ENCODE results near the gene CREBBP. TPM values are rescaled to one million over a fixed set of nuclear protein-coding genes. Genes with fewer than 3 reads are reported as not detected.

The CREBBP gene
- total RNA-seq, 3 donors from 2014 or later: 57.9 to 107 (median 81.6) TPM

DNA sequence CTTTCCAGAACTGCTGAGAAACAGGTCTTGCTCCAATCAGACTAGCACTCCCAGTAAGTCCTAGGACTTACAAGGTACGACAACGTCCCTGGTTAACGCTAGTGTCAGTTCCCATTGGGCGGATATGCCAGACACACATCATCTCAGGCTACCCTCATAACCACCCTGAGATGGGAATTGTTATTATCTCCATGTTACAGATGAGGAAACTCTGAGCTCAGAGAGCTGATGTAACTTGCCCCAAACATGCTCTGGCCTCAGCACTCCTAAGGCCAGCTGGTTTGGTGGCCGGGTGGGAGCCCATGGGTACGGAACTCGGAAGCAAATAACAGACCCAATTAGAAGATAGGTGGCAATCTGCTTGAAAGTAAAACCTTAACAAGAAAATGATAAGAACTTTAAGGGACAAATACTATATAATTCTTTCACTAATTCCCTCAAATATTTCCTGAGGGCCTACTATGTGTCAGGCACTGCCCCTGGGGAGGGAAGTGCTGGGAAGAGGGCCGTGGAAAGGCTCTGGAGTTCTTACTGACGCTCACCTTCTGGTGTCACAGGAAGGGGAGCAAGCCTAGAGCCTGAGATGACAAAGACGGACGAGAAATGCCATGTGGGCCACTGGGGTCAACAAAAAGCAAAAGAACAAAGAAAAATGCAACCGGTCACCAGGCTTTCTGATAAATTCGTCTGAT lies 6.9 kb downstream of the CREBBP start:
- Histone ChIP-seq H3K4me1 (ENCODE audit: low read depth) (peaks cover 61% of the 10 kb centered on the region), H3K9me3 (no peaks in the 10 kb centered on the region), H3K4me3 (no peak overlapping the region), H3K36me3 (ENCODE audit: low read depth) (no peaks in the 10 kb centered on the region)
- TF ChIP-seq, protein P1, sequence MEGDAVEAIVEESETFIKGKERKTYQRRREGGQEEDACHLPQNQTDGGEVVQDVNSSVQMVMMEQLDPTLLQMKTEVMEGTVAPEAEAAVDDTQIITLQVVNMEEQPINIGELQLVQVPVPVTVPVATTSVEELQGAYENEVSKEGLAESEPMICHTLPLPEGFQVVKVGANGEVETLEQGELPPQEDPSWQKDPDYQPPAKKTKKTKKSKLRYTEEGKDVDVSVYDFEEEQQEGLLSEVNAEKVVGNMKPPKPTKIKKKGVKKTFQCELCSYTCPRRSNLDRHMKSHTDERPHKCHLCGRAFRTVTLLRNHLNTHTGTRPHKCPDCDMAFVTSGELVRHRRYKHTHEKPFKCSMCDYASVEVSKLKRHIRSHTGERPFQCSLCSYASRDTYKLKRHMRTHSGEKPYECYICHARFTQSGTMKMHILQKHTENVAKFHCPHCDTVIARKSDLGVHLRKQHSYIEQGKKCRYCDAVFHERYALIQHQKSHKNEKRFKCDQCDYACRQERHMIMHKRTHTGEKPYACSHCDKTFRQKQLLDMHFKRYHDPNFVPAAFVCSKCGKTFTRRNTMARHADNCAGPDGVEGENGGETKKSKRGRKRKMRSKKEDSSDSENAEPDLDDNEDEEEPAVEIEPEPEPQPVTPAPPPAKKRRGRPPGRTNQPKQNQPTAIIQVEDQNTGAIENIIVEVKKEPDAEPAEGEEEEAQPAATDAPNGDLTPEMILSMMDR (IDR thresholded peaks at IDR 0.05): no peak
- DNase-seq: no peak
- intact Hi-C loops (cut with DNase I, micrococcal nuclease): loop anchor here in 1 of 2 donors (10.0 kb wide), 1 partner anchor 179 kb away; no protein-coding TSS in a partner anchor
- ATAC-seq: no peak

DNA sequence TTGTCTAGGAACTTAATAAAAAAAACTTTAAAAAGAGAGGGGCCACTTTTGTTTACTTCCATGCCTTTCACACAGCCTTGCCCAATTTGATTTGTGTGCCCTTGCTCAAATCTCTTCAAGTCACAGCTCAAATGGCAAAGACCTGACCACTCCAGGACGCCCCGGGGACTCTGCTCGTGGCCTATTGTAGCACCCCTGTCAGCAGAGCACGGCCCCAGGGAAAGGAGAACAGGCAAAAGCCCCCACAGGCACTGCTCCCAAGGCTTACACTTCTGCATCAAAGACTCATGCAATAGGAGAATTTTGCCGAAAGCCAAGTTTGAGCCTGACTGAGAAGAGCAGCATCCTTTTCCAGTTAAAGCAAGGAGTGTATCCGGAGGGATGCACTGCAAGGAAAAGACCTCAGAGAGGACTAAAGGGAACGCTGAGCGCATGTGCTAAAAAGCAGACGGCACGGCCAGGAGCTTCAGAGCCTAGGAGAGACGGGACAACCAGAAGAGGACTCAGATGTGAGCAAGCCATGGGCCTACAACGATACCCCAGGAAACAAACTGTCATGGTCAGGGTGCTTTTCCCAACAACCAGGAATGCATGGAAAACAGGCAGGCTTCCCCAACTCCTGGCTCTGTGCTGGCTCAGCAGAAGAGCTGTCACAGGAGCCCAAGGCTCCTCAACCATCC lies 8.2 kb downstream of the CREBBP start:
- intact Hi-C loops (cut with DNase I, micrococcal nuclease): loop anchor here in 1 of 2 donors (10.0 kb wide), 1 partner anchor 178 kb away; no protein-coding TSS in a partner anchor
- H3K36me3 ChIP-seq (ENCODE audit: low read depth): no peaks in the 10 kb centered on the region
- H3K9me3 ChIP-seq: no peaks in the 10 kb centered on the region
- peaks cover 55% of the 10 kb centered on the region for H3K4me1 ChIP-seq (ENCODE audit: low read depth)
- no peak for DNase-seq
- ATAC-seq: no peak
- TF ChIP-seq, protein P1 (IDR thresholded peaks at IDR 0.05): no peak
- H3K4me3 ChIP-seq: no peak overlapping the region

DNA sequence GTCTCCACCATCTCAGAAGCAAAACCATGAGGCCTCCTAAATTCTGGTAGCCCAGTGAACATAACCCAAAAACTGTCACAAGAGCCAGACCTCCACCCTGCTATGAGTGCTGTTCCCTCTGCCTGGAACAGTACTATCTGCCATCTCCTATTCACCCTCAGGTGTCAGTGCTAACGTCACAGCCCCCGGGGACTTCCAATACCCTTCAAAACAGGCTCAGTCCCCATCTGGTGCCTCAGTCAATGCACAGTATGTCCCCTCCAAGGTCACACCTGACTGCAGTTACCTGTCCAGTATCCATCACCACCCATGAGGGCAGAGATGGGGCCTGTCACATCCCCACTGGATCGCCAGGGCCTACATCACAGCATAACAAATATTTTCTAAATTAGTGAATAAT lies 11.5 kb downstream of the CREBBP start:
- no peak for ATAC-seq
- intact Hi-C loops (cut with DNase I, micrococcal nuclease): no loop called here

DNA sequence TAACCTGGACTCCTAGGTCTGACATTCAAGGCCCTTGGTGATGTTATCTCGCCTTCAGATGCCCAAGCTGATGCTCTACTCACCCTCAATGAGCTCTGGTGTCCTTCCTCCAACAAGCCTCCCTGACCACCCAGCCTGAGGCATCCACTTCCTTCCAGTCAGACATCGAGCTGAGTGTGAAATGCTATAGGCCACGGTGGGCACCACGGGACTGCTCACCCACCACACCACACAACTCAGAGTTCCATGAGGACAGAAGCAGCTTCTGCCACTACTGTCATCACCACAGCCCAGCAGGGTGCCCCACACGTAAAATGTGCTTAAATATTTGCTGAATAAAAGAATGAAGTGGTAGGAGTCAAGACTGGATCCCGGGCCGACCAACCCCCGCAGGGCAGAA lies 12.0 kb downstream of the CREBBP start:
- intact Hi-C loops (cut with DNase I, micrococcal nuclease): no loop called here
- H3K36me3 ChIP-seq (ENCODE audit: low read depth): no peaks in the 10 kb centered on the region
- H3K4me3 ChIP-seq: no peak overlapping the region
- TF ChIP-seq, protein P1 (IDR thresholded peaks at IDR 0.05): no peak
- DNase-seq (no peak), ATAC-seq (no peak)
- H3K4me1 ChIP-seq (ENCODE audit: low read depth): peaks cover 48% of the 10 kb centered on the region
- no peaks in the 10 kb centered on the region for H3K9me3 ChIP-seq

More for the DNA sequence above, 11.5 kb downstream of the CREBBP start:
- H3K9me3 ChIP-seq: no peaks in the 10 kb centered on the region
- no peak overlapping the region for H3K4me3 ChIP-seq
- DNase-seq: no peak
- H3K36me3 ChIP-seq (ENCODE audit: low read depth): no peaks in the 10 kb centered on the region
- H3K4me1 ChIP-seq (ENCODE audit: low read depth): peaks cover 48% of the 10 kb centered on the region
- TF ChIP-seq, protein P1 (IDR thresholded peaks at IDR 0.05): no peak

DNA sequence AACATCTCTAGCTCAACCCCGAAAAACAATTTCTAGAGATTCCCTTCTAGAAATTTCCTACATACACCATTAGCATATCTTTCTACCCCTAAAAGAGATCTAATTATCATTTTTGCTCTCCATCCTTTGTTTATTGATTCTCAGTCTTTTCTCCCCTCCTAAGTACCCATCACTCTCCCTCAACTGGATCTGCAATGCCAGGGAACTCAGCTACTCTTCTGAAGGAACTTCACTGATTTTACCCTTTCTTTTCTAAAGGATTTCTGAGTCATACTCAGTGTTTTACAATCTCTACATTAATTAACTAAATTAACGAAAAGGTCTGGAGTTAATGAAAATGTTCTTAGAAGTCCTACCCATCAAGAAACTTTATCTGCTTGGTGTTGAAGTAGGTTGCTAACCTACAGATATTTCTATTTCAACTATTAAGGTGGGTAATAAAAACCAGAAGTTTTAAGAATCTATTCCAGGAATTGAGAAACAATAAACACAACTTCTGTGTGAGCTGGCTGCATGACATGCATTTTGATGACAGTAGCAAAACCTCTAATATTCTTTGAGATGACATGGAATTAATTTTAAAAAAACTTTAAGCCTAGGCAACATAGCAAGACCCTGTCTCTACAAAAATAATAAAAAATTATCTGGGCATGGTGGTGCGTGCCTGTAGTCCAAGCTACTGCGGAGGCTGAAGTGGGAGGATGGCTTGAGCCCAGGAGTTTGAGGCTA lies 13.6 kb downstream of the CREBBP start:
- intact Hi-C loops (cut with DNase I, micrococcal nuclease): no loop called here
- TF ChIP-seq, protein P1 (IDR thresholded peaks at IDR 0.05): no peak

More for the DNA sequence above, 13.6 kb downstream of the CREBBP start:
- DNase-seq (no peak), ATAC-seq (no peak)
- Histone ChIP-seq H3K4me3 (no peak overlapping the region), H3K36me3 (ENCODE audit: low read depth) (no peaks in the 10 kb centered on the region), H3K4me1 (ENCODE audit: low read depth) (peaks cover 40% of the 10 kb centered on the region), H3K9me3 (no peaks in the 10 kb centered on the region)
